MCF 10A (cell line): ENCODE results near the gene VSIG10L2. TPM values are rescaled to one million over a fixed set of nuclear protein-coding genes. Genes with fewer than 3 reads are reported as not detected.

Experiments
- BruUV-seq: library from RNA; stranded (reverse); fragments of 400-500 nt; replicated peaks from 2 replicates; lab custom pipeline; 2021; lab: Mats Ljungman, UMichigan
- CTCF ChIA-PET: fragments of 300-600 bp; sonication (Branson Sonifier 250); formaldehyde crosslinking; extraction: SDS; loops from one replicate; lab custom pipeline; 2021; ENCODE audit warnings: antibody characterized with exemption, inconsistent platforms; lab: Yijun Ruan, JAX
- POLR2A ChIA-PET: fragments of 300-600, 350-650 bp; sonication (Branson Sonifier 250); formaldehyde crosslinking; extraction: SDS; loops from one replicate; lab custom pipeline; 2020; ENCODE audit warnings: antibody characterized with exemption, inconsistent platforms; lab: Yijun Ruan, JAX
- DNase-seq: peaks from one replicate; pipeline ENCODE4 v3.0.0-alpha.2; 2018; ENCODE audit not compliant: unreplicated experiment
- H3K27ac Mint-ChIP-seq: one replicate; pipeline ENCODE4 v1.8.0; 2022; ENCODE audit warnings: mild to moderate bottlenecking, low read depth, mixed read lengths; ENCODE audit not compliant: unreplicated experiment
- H3K27me3 Mint-ChIP-seq: one replicate; pipeline ENCODE4 v1.8.0; 2022; ENCODE audit warnings: mixed read lengths; ENCODE audit not compliant: insufficient read depth, unreplicated experiment
- H3K36me3 Mint-ChIP-seq: one replicate; pipeline ENCODE4 v1.8.0; 2022; ENCODE audit warnings: mild to moderate bottlenecking, moderate library complexity, mixed read lengths; ENCODE audit not compliant: insufficient read depth, unreplicated experiment
- H3K4me1 Mint-ChIP-seq: one replicate; pipeline ENCODE4 v1.8.0; 2022; ENCODE audit warnings: mixed read lengths; ENCODE audit not compliant: insufficient read depth, unreplicated experiment
- H3K4me3 Mint-ChIP-seq: one replicate; pipeline ENCODE4 v1.8.0; 2022; ENCODE audit warnings: mild to moderate bottlenecking, moderate library complexity, mixed read lengths; ENCODE audit not compliant: unreplicated experiment
- H3K9me3 Mint-ChIP-seq: one replicate; pipeline ENCODE4 v1.8.0; 2022; ENCODE audit warnings: mixed read lengths; ENCODE audit not compliant: unreplicated experiment
- CTCF ChIP-seq: fragments of 200-600 bp; IDR thresholded peaks from one replicate; pipeline ENCODE4 v1.8.0; 2022; ENCODE audit warnings: antibody characterized with exemption, mild to moderate bottlenecking; ENCODE audit not compliant: unreplicated experiment
- intact Hi-C: fragments of 100-400 bp; cut with micrococcal nuclease; formaldehyde crosslinking; loops from 2 replicates; pipeline ENCODE4 v1.14.1; 2022
- total RNA-seq: library from RNA; stranded (reverse); gene quantifications from 2 replicates; pipeline ENCODE4 v1.2.3, GENCODE V29; 2022

The VSIG10L2 gene
- total RNA-seq, 1 experiment from 2014 or later = not detected

- POLR2A ChIA-PET = interaction anchor here (0.6 to 2.7 kb wide), 4 partner anchors 67 to 136 kb away, joined by 3 to 14 read pairs (median 3); partner anchors contain the start of gene CDON
- no peak for TF ChIP-seq CTCF
- Mint-ChIP-seq H3K27ac (no peak overlapping the region), H3K4me1 (peaks cover 9% of the 10 kb centered on the region), H3K9me3 (no peaks in the 10 kb centered on the region), H3K27me3 (no peaks in the 10 kb centered on the region), H3K4me3 (no peak overlapping the region), H3K36me3 (no peaks in the 10 kb centered on the region)
- intact Hi-C loops = no loop called here
- DNase-seq = no peak
- CTCF ChIA-PET = interaction anchor here (0.6 to 7.4 kb wide), 21 partner anchors 12 to 546 kb away, joined by 3 to 137 read pairs (median 5); partner anchors contain the start of genes CDON and RPUSD4
- BruUV-seq = no TSS peak
These were observed 2.0 kb upstream of the VSIG10L2 start for GRCh38 chr11:125943661-125944349.

GRCh38 chr11:125944350-125945010 is 1.4 kb upstream of the VSIG10L2 start:
- Mint-ChIP-seq H3K36me3 (no peaks in the 10 kb centered on the region), H3K4me3 (no peak overlapping the region), H3K4me1 (peaks cover 9% of the 10 kb centered on the region), H3K27me3 (no peaks in the 10 kb centered on the region), H3K27ac (no peak overlapping the region), H3K9me3 (no peaks in the 10 kb centered on the region)
- ChIA-PET POLR2A (interaction anchor here (0.6 kb wide), 1 partner anchor 135 kb away, joined by 3 read pairs; no protein-coding TSS in a partner anchor), CTCF (interaction anchor here (0.6 to 7.4 kb wide), 7 partner anchors 26 to 546 kb away, joined by 3 to 137 read pairs (median 3); partner anchors contain the start of gene CDON)
- DNase-seq = no peak
- no peak for TF ChIP-seq CTCF
- BruUV-seq = no TSS peak
- intact Hi-C loops = no loop called here

GRCh38 chr11:125945011-125945796 is 640 bp upstream of the VSIG10L2 start:
- Mint-ChIP-seq H3K4me3 (no peak overlapping the region), H3K27ac (no peak overlapping the region), H3K36me3 (no peaks in the 10 kb centered on the region), H3K4me1 (peaks cover 9% of the 10 kb centered on the region), H3K27me3 (no peaks in the 10 kb centered on the region), H3K9me3 (no peaks in the 10 kb centered on the region)
- intact Hi-C loops = no loop called here
- ChIA-PET CTCF (interaction anchor here (0.5 to 7.4 kb wide), 6 partner anchors 22 to 324 kb away, joined by 3 to 137 read pairs (median 6); partner anchors contain the start of gene CDON), POLR2A (no interaction called here)
- DNase-seq = no peak
- no TSS peak for BruUV-seq
- TF ChIP-seq CTCF = no peak
